ENCODE measurements around the gene TIPARP. TPM values are rescaled to one million over a fixed set of nuclear protein-coding genes. Genes with fewer than 3 reads are reported as not detected.
A peak's percentile ranks its signal among the peaks of the same experiment; 100 is the strongest.

TIPARP gene
- total and polyA plus RNA-seq, 4 experiments from 2014 or later: 15.1 to 119 (median 68.1) TPM

- intact Hi-C loops (cut with micrococcal nuclease): loop anchor here (1.0 to 10.0 kb wide), 3 partner anchors 9 to 821 kb away; partner anchors contain the start of gene SLC33A1
- Mint-ChIP-seq H3K36me3 (peaks cover 21 to 51% of the 10 kb centered on the region in 2 donors), H3K9me3 (peaks cover 0 to 2% (median 0%) of the 10 kb centered on the region in 8 donors), H3K4me1 (peaks cover 45 to 64% (median 54%) of the 10 kb centered on the region in 4 donors), H3K27me3 (no peaks in the 10 kb centered on the region), H3K4me3 (peak overlapping the region; percentile 91 to 98 (median 95)), H3K27ac (peak overlapping the region; percentile 87 to 98 (median 93))
- H3K9me3 ChIP-seq (ENCODE audit: control insufficient read depth in 1 of 2, low read length in 2 of 2): no peaks in the 10 kb centered on the region
- peaks cover 62% of the 10 kb centered on the region for H3K4me1 ChIP-seq (ENCODE audit: insufficient read depth, low read length)
- peak overlapping the region; percentile 71 to 91 for H3K4me3 ChIP-seq (ENCODE audit: low read length in 2 of 2)
- POLR2A ChIA-PET (ENCODE audit: partially characterized antibody): interaction anchor here (0.6 to 8.9 kb wide), 29 partner anchors 10 to 499 kb away, joined by 3 to 140 read pairs (median 11); partner anchors contain the start of genes CCNL1, LEKR1 and SSR3
- CTCF ChIA-PET (ENCODE audit: partially characterized antibody): interaction anchor here (0.8 to 10.0 kb wide), 13 partner anchors 10 to 481 kb away, joined by 4 to 49 read pairs (median 8); partner anchors contain the start of gene SSR3
- peaks cover 13% of the 10 kb centered on the region for H3K36me3 ChIP-seq (ENCODE audit: insufficient read depth, low read length)
- DNase-seq: peak in 4 of 5 donors; percentile 23 to 74 (median 27)
- no peaks in the 10 kb centered on the region for H3K27me3 ChIP-seq (ENCODE audit: insufficient read depth, low read length)
- H3K27ac ChIP-seq (ENCODE audit: low read depth, low read length): peak overlapping the region; percentile 94
Observed at GRCh38 chr3:156675830-156676767, 1.7 kb downstream of the TIPARP start.

- Mint-ChIP-seq H3K27ac (peak overlapping the region; percentile 87 to 98 (median 91)), H3K4me1 (peaks cover 51 to 72% (median 62%) of the 10 kb centered on the region in 4 donors), H3K36me3 (peaks cover 27 to 58% of the 10 kb centered on the region in 2 donors), H3K27me3 (no peaks in the 10 kb centered on the region), H3K9me3 (peaks cover 0 to 2% (median 0%) of the 10 kb centered on the region in 8 donors), H3K4me3 (peak overlapping the region; percentile 91 to 98 (median 95))
- intact Hi-C loops (cut with micrococcal nuclease): loop anchor here (2.0 to 10.0 kb wide), 2 partner anchors 14 to 822 kb away; partner anchors contain the start of gene SLC33A1
- CTCF ChIA-PET (ENCODE audit: partially characterized antibody): interaction anchor here (1.0 to 10.0 kb wide), 9 partner anchors 9 to 461 kb away, joined by 3 to 48 read pairs (median 8); partner anchors contain the start of gene SSR3
- DNase-seq: peak; percentile 69 to 78 (median 70)
- H3K27me3 ChIP-seq (ENCODE audit: insufficient read depth, low read length): no peaks in the 10 kb centered on the region
- peaks cover 13% of the 10 kb centered on the region for H3K36me3 ChIP-seq (ENCODE audit: insufficient read depth, low read length)
- H3K4me1 ChIP-seq (ENCODE audit: insufficient read depth, low read length): peaks cover 70% of the 10 kb centered on the region
- H3K9me3 ChIP-seq (ENCODE audit: control insufficient read depth in 1 of 2, low read length in 2 of 2): no peaks in the 10 kb centered on the region
- POLR2A ChIA-PET (ENCODE audit: partially characterized antibody): interaction anchor here (0.7 to 8.9 kb wide), 22 partner anchors 9 to 498 kb away, joined by 3 to 140 read pairs (median 18); partner anchors contain the start of genes CCNL1, LEKR1 and SSR3
- peak overlapping the region in 1 of 2 donors; percentile 91 for H3K4me3 ChIP-seq (ENCODE audit: low read length in 2 of 2)
- H3K27ac ChIP-seq (ENCODE audit: low read depth, low read length): no peak overlapping the region
Observed at GRCh38 chr3:156676768-156677479, 2.5 kb downstream of the TIPARP start.

DNA sequence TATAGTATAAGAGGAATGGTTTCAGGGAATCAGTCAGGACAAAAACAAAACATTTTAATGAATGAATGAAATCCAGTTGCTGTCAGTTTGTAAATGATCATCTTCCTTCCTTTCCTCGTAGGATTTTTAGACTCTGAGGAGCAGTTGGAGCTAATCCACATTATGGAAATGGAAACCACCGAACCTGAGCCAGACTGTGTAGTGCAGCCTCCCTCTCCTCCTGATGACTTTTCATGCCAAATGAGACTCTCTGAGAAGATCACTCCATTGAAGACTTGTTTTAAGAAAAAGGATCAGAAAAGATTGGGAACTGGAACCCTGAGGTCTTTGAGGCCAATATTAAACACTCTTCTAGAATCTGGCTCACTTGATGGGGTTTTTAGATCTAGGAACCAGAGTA is 3.1 kb downstream of the TIPARP start:
- Mint-ChIP-seq H3K27me3 (no peaks in the 10 kb centered on the region), H3K9me3 (peaks cover 0 to 2% (median 0%) of the 10 kb centered on the region in 8 donors), H3K4me1 (peaks cover 54 to 78% (median 67%) of the 10 kb centered on the region in 4 donors), H3K36me3 (peaks cover 29 to 64% of the 10 kb centered on the region in 2 donors), H3K4me3 (peak overlapping the region; percentile 37 to 96 (median 56)), H3K27ac (peak overlapping the region; percentile 17 to 98 (median 54))
- Histone ChIP-seq H3K27ac (ENCODE audit: low read depth, low read length) (no peak overlapping the region), H3K4me3 (ENCODE audit: low read length in 2 of 2) (no peak overlapping the region), H3K4me1 (ENCODE audit: insufficient read depth, low read length) (peaks cover 76% of the 10 kb centered on the region), H3K9me3 (ENCODE audit: control insufficient read depth in 1 of 2, low read length in 2 of 2) (no peaks in the 10 kb centered on the region), H3K36me3 (ENCODE audit: insufficient read depth, low read length) (peaks cover 13% of the 10 kb centered on the region), H3K27me3 (ENCODE audit: insufficient read depth, low read length) (no peaks in the 10 kb centered on the region)
- intact Hi-C loops (cut with micrococcal nuclease): loop anchor here (2.0 to 10.0 kb wide), 2 partner anchors 13 to 823 kb away; partner anchors contain the start of gene SLC33A1
- ChIA-PET POLR2A (ENCODE audit: partially characterized antibody) (interaction anchor here (0.7 to 8.9 kb wide), 19 partner anchors 10 to 498 kb away, joined by 3 to 140 read pairs (median 20); partner anchors contain the start of genes CCNL1, LEKR1 and SSR3), CTCF (ENCODE audit: partially characterized antibody) (interaction anchor here (1.0 to 10.0 kb wide), 10 partner anchors 8 to 461 kb away, joined by 3 to 48 read pairs (median 8); partner anchors contain the start of gene SSR3)
- DNase-seq: no peak

DNA sequence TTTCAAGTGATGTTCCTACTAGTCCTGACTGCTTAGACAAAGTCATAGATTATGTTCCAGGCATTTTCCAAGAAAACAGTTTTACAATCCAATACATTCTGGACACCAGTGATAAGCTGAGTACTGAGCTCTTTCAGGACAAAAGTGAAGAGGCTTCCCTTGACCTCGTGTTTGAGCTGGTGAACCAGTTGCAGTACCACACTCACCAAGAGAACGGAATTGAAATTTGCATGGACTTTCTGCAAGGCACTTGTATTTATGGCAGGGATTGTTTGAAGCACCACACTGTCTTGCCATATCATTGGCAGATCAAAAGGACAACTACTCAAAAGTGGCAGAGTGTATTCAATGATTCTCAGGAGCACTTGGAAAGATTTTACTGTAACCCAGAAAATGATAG is 3.8 kb downstream of the TIPARP start:
- Mint-ChIP-seq H3K27ac (peak overlapping the region in 6 of 7 donors; percentile 31 to 98 (median 71)), H3K36me3 (peaks cover 29 to 64% of the 10 kb centered on the region in 2 donors), H3K27me3 (no peaks in the 10 kb centered on the region), H3K9me3 (peaks cover 0 to 2% (median 0%) of the 10 kb centered on the region in 8 donors), H3K4me3 (peak overlapping the region in 6 of 8 donors; percentile 0 to 94 (median 44)), H3K4me1 (peaks cover 54 to 83% (median 70%) of the 10 kb centered on the region in 4 donors)
- H3K27me3 ChIP-seq (ENCODE audit: insufficient read depth, low read length): no peaks in the 10 kb centered on the region
- ChIA-PET POLR2A (ENCODE audit: partially characterized antibody) (interaction anchor here (0.8 to 8.9 kb wide), 15 partner anchors 10 to 497 kb away, joined by 3 to 140 read pairs (median 17); partner anchors contain the start of genes CCNL1 and SSR3), CTCF (ENCODE audit: partially characterized antibody) (interaction anchor here (1.0 to 10.0 kb wide), 7 partner anchors 11 to 460 kb away, joined by 3 to 48 read pairs (median 8); partner anchors contain the start of gene SSR3)
- H3K4me1 ChIP-seq (ENCODE audit: insufficient read depth, low read length): peaks cover 80% of the 10 kb centered on the region
- no peak overlapping the region for H3K27ac ChIP-seq (ENCODE audit: low read depth, low read length)
- intact Hi-C loops (cut with micrococcal nuclease): loop anchor here (10.0 kb wide), 1 partner anchor 823 kb away; the partner anchor contains the start of gene SLC33A1
- peaks cover 13% of the 10 kb centered on the region for H3K36me3 ChIP-seq (ENCODE audit: insufficient read depth, low read length)
- H3K9me3 ChIP-seq (ENCODE audit: control insufficient read depth in 1 of 2, low read length in 2 of 2): no peaks in the 10 kb centered on the region
- no peak overlapping the region for H3K4me3 ChIP-seq (ENCODE audit: low read length in 2 of 2)
- DNase-seq: peak in 1 of 5 donors; percentile 32

DNA sequence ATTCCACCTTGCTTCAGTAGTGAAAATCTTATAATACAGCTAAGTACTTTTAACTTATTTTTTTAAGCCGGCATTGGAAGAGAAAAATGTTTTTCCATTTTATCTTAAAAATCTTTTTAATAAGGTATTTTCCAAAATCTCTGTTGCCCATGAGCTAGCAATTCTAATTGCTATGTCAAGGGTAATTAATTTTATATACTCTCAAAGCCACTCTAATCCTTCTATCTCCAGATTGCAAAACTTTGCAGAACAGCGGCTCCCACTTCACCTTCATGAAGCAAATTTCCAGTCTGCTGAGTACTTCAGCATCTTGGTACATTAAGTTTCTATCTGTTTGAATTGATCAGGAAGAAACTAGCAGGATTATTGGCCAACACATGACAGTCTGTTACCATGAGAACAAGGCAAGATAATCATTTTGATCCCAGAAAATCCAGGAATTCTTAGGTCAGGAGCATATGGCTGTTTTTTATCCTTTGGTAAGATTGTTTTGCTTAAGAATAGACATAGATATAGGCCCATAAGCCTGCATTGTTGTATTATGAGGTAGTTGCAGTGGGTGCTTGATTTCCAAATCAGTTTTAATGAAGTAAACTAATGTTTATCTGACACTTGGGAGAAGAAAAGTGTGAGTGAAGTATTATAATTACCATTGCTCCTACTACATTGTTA is 6.0 kb downstream of the TIPARP start:
- no peaks in the 10 kb centered on the region for H3K27me3 ChIP-seq (ENCODE audit: insufficient read depth, low read length)
- H3K9me3 ChIP-seq (ENCODE audit: control insufficient read depth in 1 of 2, low read length in 2 of 2): no peaks in the 10 kb centered on the region
- POLR2A ChIA-PET (ENCODE audit: partially characterized antibody): interaction anchor here (1.1 to 8.9 kb wide), 8 partner anchors 10 to 408 kb away, joined by 3 to 127 read pairs (median 7); partner anchors contain the start of gene SSR3
- CTCF ChIA-PET (ENCODE audit: partially characterized antibody): interaction anchor here (1.0 to 5.6 kb wide), 4 partner anchors 17 to 457 kb away, joined by 3 to 29 read pairs (median 5); no protein-coding TSS in a partner anchor
- H3K4me3 ChIP-seq (ENCODE audit: low read length in 2 of 2): no peak overlapping the region
- Mint-ChIP-seq H3K27ac (peak overlapping the region in 6 of 7 donors; percentile 2 to 55 (median 22)), H3K27me3 (no peaks in the 10 kb centered on the region), H3K4me1 (peaks cover 58 to 90% (median 78%) of the 10 kb centered on the region in 4 donors), H3K9me3 (no peaks in the 10 kb centered on the region), H3K4me3 (peak overlapping the region; percentile 10 to 73 (median 68)), H3K36me3 (peaks cover 29 to 60% of the 10 kb centered on the region in 2 donors)
- H3K27ac ChIP-seq (ENCODE audit: low read depth, low read length): no peak overlapping the region
- intact Hi-C loops (cut with micrococcal nuclease): no loop called here
- H3K4me1 ChIP-seq (ENCODE audit: insufficient read depth, low read length): peaks cover 95% of the 10 kb centered on the region
- peaks cover 13% of the 10 kb centered on the region for H3K36me3 ChIP-seq (ENCODE audit: insufficient read depth, low read length)
- DNase-seq: no peak

Measured in CD4-positive, alpha-beta memory T cell (primary cell).